ENCODE results near the gene CCSAP.
A peak's percentile ranks its signal among the peaks of the same experiment; 100 is the strongest.

The CCSAP gene

GRCh38 chr1:229342656-229343569 is at the start of gene CCSAP (continued):
- TF ChIP-seq ZFP69B (tag by site-specific recombination; IDR thresholded peaks at IDR 0.05) = 0 out of 2 replicates have a peak, but pooled peaks have one; percentile 99
- TF ChIP-seq ZNF366 (tag by site-specific recombination; conservative IDR thresholded peaks at IDR 0.05) = 0 out of 2 replicates have a peak, but pooled peaks have one; percentile 25
- TF ChIP-seq ZNF391 (tag by site-specific recombination; IDR thresholded peaks at IDR 0.05; ENCODE audit: borderline replicate concordance, low read depth) = peak; percentile 42; the same call in 1 of the 2 replicates
- no peak for TF ChIP-seq ZNF24 (tag by site-specific recombination; IDR thresholded peaks at IDR 0.05)
- TF ChIP-seq, protein P1, sequence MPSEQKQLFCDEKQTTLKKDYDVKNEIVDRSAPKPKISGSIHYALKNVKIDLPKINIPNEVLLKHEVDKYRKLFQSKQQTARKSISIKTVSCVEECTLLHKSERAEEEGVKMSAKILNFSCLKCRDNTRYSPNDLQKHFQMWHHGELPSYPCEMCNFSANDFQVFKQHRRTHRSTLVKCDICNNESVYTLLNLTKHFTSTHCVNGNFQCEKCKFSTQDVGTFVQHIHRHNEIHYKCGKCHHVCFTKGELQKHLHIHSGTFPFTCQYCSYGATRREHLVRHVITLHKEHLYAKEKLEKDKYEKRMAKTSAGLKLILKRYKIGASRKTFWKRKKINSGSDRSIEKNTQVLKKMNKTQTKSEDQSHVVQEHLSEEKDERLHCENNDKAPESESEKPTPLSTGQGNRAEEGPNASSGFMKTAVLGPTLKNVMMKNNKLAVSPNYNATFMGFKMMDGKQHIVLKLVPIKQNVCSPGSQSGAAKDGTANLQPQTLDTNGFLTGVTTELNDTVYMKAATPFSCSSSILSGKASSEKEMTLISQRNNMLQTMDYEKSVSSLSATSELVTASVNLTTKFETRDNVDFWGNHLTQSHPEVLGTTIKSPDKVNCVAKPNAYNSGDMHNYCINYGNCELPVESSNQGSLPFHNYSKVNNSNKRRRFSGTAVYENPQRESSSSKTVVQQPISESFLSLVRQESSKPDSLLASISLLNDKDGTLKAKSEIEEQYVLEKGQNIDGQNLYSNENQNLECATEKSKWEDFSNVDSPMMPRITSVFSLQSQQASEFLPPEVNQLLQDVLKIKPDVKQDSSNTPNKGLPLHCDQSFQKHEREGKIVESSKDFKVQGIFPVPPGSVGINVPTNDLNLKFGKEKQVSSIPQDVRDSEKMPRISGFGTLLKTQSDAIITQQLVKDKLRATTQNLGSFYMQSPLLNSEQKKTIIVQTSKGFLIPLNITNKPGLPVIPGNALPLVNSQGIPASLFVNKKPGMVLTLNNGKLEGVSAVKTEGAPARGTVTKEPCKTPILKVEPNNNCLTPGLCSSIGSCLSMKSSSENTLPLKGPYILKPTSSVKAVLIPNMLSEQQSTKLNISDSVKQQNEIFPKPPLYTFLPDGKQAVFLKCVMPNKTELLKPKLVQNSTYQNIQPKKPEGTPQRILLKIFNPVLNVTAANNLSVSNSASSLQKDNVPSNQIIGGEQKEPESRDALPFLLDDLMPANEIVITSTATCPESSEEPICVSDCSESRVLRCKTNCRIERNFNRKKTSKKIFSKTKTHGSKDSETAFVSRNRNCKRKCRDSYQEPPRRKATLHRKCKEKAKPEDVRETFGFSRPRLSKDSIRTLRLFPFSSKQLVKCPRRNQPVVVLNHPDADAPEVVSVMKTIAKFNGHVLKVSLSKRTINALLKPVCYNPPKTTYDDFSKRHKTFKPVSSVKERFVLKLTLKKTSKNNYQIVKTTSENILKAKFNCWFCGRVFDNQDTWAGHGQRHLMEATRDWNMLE (tag by site-specific recombination; conservative IDR thresholded peaks at IDR 0.05; ENCODE audit: low read depth) = no peak
- peak; percentile 45; the same call in 1 of the 2 replicates for TF ChIP-seq CTCF (tag by site-specific recombination; IDR thresholded peaks at IDR 0.05)
- peak; percentile 59; the same call in 1 of the 2 replicates for TF ChIP-seq ZNF146 (tag by site-specific recombination; IDR thresholded peaks at IDR 0.05)
- TF ChIP-seq ZNF223 (tag by site-specific recombination; IDR thresholded peaks at IDR 0.05) = 0 out of 2 replicates have a peak, but pooled peaks have one; percentile 20
- peak; percentile 62; the same call in 1 of the 2 replicates for TF ChIP-seq ZNF677 (tag by site-specific recombination; IDR thresholded peaks at IDR 0.05)
- peak; percentile 80 for TF ChIP-seq SP7 (tag by site-specific recombination; IDR thresholded peaks at IDR 0.05)
- TF ChIP-seq, protein P2, sequence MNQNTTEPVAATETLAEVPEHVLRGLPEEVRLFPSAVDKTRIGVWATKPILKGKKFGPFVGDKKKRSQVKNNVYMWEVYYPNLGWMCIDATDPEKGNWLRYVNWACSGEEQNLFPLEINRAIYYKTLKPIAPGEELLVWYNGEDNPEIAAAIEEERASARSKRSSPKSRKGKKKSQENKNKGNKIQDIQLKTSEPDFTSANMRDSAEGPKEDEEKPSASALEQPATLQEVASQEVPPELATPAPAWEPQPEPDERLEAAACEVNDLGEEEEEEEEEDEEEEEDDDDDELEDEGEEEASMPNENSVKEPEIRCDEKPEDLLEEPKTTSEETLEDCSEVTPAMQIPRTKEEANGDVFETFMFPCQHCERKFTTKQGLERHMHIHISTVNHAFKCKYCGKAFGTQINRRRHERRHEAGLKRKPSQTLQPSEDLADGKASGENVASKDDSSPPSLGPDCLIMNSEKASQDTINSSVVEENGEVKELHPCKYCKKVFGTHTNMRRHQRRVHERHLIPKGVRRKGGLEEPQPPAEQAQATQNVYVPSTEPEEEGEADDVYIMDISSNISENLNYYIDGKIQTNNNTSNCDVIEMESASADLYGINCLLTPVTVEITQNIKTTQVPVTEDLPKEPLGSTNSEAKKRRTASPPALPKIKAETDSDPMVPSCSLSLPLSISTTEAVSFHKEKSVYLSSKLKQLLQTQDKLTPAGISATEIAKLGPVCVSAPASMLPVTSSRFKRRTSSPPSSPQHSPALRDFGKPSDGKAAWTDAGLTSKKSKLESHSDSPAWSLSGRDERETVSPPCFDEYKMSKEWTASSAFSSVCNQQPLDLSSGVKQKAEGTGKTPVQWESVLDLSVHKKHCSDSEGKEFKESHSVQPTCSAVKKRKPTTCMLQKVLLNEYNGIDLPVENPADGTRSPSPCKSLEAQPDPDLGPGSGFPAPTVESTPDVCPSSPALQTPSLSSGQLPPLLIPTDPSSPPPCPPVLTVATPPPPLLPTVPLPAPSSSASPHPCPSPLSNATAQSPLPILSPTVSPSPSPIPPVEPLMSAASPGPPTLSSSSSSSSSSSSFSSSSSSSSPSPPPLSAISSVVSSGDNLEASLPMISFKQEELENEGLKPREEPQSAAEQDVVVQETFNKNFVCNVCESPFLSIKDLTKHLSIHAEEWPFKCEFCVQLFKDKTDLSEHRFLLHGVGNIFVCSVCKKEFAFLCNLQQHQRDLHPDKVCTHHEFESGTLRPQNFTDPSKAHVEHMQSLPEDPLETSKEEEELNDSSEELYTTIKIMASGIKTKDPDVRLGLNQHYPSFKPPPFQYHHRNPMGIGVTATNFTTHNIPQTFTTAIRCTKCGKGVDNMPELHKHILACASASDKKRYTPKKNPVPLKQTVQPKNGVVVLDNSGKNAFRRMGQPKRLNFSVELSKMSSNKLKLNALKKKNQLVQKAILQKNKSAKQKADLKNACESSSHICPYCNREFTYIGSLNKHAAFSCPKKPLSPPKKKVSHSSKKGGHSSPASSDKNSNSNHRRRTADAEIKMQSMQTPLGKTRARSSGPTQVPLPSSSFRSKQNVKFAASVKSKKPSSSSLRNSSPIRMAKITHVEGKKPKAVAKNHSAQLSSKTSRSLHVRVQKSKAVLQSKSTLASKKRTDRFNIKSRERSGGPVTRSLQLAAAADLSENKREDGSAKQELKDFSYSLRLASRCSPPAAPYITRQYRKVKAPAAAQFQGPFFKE (tag by site-specific recombination; IDR thresholded peaks at IDR 0.05; ENCODE audit: borderline replicate concordance) = no peak
- TF ChIP-seq, protein P3, sequence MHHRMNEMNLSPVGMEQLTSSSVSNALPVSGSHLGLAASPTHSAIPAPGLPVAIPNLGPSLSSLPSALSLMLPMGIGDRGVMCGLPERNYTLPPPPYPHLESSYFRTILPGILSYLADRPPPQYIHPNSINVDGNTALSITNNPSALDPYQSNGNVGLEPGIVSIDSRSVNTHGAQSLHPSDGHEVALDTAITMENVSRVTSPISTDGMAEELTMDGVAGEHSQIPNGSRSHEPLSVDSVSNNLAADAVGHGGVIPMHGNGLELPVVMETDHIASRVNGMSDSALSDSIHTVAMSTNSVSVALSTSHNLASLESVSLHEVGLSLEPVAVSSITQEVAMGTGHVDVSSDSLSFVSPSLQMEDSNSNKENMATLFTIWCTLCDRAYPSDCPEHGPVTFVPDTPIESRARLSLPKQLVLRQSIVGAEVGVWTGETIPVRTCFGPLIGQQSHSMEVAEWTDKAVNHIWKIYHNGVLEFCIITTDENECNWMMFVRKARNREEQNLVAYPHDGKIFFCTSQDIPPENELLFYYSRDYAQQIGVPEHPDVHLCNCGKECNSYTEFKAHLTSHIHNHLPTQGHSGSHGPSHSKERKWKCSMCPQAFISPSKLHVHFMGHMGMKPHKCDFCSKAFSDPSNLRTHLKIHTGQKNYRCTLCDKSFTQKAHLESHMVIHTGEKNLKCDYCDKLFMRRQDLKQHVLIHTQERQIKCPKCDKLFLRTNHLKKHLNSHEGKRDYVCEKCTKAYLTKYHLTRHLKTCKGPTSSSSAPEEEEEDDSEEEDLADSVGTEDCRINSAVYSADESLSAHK (tag by site-specific recombination; IDR thresholded peaks at IDR 0.05) = no peak
- TF ChIP-seq ZNF473 (tag by site-specific recombination; IDR thresholded peaks at IDR 0.05) = no peak
- TF ChIP-seq ZNF433 (tag by site-specific recombination; IDR thresholded peaks at IDR 0.05; ENCODE audit: low read depth) = no peak
- TF ChIP-seq ZNF138 (tag by site-specific recombination; IDR thresholded peaks at IDR 0.05; ENCODE audit: borderline replicate concordance) = peak; percentile 79; the same call in 1 of the 2 replicates
- TF ChIP-seq ZBTB17 (tag by site-specific recombination; IDR thresholded peaks at IDR 0.05) = peak; percentile 83
- 0 out of 2 replicates have a peak, but pooled peaks have one; percentile 65 for TF ChIP-seq HOXC10 (CRISPR knock-in tag; IDR thresholded peaks at IDR 0.05)
- TF ChIP-seq ZXDB (tag by site-specific recombination; IDR thresholded peaks at IDR 0.05) = peak; percentile 90; the same call in 1 of the 2 replicates
- peak; percentile 67 for TF ChIP-seq ZIC2 (tag by site-specific recombination; IDR thresholded peaks at IDR 0.05)
- TF ChIP-seq GLIS2 (tag by site-specific recombination; IDR thresholded peaks at IDR 0.05) = peak; percentile 98
- peak; percentile 53; the same call in 1 of the 2 replicates for TF ChIP-seq ZSCAN18 (tag by site-specific recombination; IDR thresholded peaks at IDR 0.05)
